Fibroblast of gingiva (primary cell): ENCODE measurements around the gene CLEC18B.
"Not testable (repeated sequence)": the region's sequence is repeated elsewhere in the genome, so short reads cannot be mapped to it uniquely, and the experiment has no call there.

ENCODE experiments used
- DNase-seq: peaks from one replicate; pipeline ENCODE4 v3.0.0-alpha.2; 2011; ENCODE audit warnings: low read depth

Gene CLEC18B

GRCh38 chr16:74406600-74407361 is 14.5 kb downstream of the CLEC18B start:
- not testable (repeated sequence) for DNase-seq

GRCh38 chr16:74404148-74404933 is 16.9 kb downstream of the CLEC18B start:
- DNase-seq, result not testable (repeated sequence)

GRCh38 chr16:74400238-74400637 is 21.0 kb downstream of the CLEC18B start:
- not testable (repeated sequence) for DNase-seq

GRCh38 chr16:74398212-74398895 is 22.9 kb downstream of the CLEC18B start:
- DNase-seq, result not testable (repeated sequence)

- DNase-seq, result not testable (repeated sequence)
Measured at GRCh38 chr16:74396521-74397017, 24.7 kb downstream of the CLEC18B start.

GRCh38 chr16:74394604-74395003 is 26.7 kb downstream of the CLEC18B start:
- DNase-seq, result not testable (repeated sequence)

- not testable (repeated sequence) for DNase-seq
Measured at GRCh38 chr16:74394131-74394530, 27.1 kb downstream of the CLEC18B start.

- not testable (repeated sequence) for DNase-seq
Measured at GRCh38 chr16:74391454-74392050, 29.7 kb downstream of the CLEC18B start.

GRCh38 chr16:74382339-74383034 is 38.8 kb downstream of the CLEC18B start:
- DNase-seq, result not testable (repeated sequence)

- DNase-seq, result not testable (repeated sequence)
Measured at GRCh38 chr16:74373847-74374184, 47.5 kb downstream of the CLEC18B start.

- no peak for DNase-seq
Measured at GRCh38 chr16:74372953-74373846, 48.1 kb downstream of the CLEC18B start.

- no peak for DNase-seq
Measured at GRCh38 chr16:74372369-74372768, 48.9 kb downstream of the CLEC18B start.

GRCh38 chr16:74370338-74371135 is 50.7 kb downstream of the CLEC18B start:
- not testable (repeated sequence) for DNase-seq

- peak; percentile 88 for DNase-seq
Measured at GRCh38 chr16:74368002-74368911, 53.0 kb downstream of the CLEC18B start.

GRCh38 chr16:74367469-74368001 is 53.7 kb downstream of the CLEC18B start:
- peak; percentile 7 for DNase-seq

GRCh38 chr16:74361646-74362610 is 59.4 kb downstream of the CLEC18B start:
- not testable (repeated sequence) for DNase-seq
